T-cell (primary cell): ENCODE data around the gene IL1F10. TPM values are rescaled to one million over a fixed set of nuclear protein-coding genes. Genes with fewer than 3 reads are reported as not detected.

Experiments
- ATAC-seq, 4 experiments: fragments of 200-7000 bp in 3 of 4; fragments of 150-1000 bp in 1 of 4; cut with Tn5 transposase; replicated peaks in 1 of 4; 1 replicate in 3 of 4; 2 replicates in 1 of 4; pipeline ENCODE4 v1.10.0; 2021; ENCODE audit warnings: moderate library complexity in 3 of 4, mild to moderate bottlenecking in 2 of 4, moderate number of reproducible peaks in 1 of 4
- CTCF ChIA-PET, 2 donors: fragments of 300-600 bp; sonication (Branson Sonifier 250); formaldehyde crosslinking; loops; one replicate each; lab custom pipeline; 2022; ENCODE audit warnings: antibody characterized with exemption in 2 of 2; lab: Charles Lee
- POLR2A ChIA-PET, 2 donors: fragments of 300-600 bp; sonication (Branson Sonifier 250); formaldehyde crosslinking; loops; one replicate each; lab custom pipeline; 2022; ENCODE audit warnings: antibody characterized with exemption in 2 of 2; lab: Charles Lee
- DNase-seq, 35 experiments: peaks; one replicate each; pipeline versions ENCODE4 v3.0.0 to v3.0.0-alpha.2; 2013 to 2023
- H3K27ac ChIP-seq: one replicate; pipeline ENCODE4 v1.5.1; 2013; ENCODE audit warnings: low read length
- H3K27me3 ChIP-seq, 2 experiments: replicated peaks in 1 of 2; 1 replicate in 1 of 2; 2 replicates in 1 of 2; pipeline versions ENCODE4 v1.6.1 to v1.7.0; 2013; ENCODE audit warnings: low read length in 1 of 2, mixed read lengths in 1 of 2; ENCODE audit not compliant: control insufficient read depth in 2 of 2, insufficient read depth in 2 of 2; ENCODE audit errors: extremely low read depth in 1 of 2
- H3K36me3 ChIP-seq, 2 donors: 1 replicate in 1 of 2; 2 replicates in 1 of 2; pipeline versions ENCODE4 v1.6.1 to v1.7.0; 2013; ENCODE audit warnings: low read length in 1 of 2; ENCODE audit not compliant: control insufficient read depth in 2 of 2, insufficient read depth in 1 of 2; ENCODE audit errors: extremely low read depth in 1 of 2
- H3K4me1 ChIP-seq, 2 experiments: 1 replicate in 1 of 2; 2 replicates in 1 of 2; pipeline versions ENCODE4 v1.6.1 to v1.7.0; 2013; ENCODE audit warnings: low read length in 2 of 2, mixed read lengths in 1 of 2; ENCODE audit not compliant: insufficient read depth in 2 of 2, control insufficient read depth in 1 of 2; ENCODE audit errors: extremely low read depth in 1 of 2
- H3K4me3 ChIP-seq, 2 donors: 1 replicate in 1 of 2; 2 replicates in 1 of 2; pipeline versions ENCODE4 v1.5.1 to v1.7.0; 2013; ENCODE audit warnings: mild to moderate bottlenecking in 2 of 2, low read length in 1 of 2, moderate library complexity in 1 of 2; ENCODE audit not compliant: control insufficient read depth in 1 of 2; ENCODE audit errors: extremely low read depth in 1 of 2
- H3K9me3 ChIP-seq: 2 replicates; pipeline ENCODE4 v1.7.0; 2013
- H3K27ac Mint-ChIP-seq, 2 donors: one replicate each; pipeline ENCODE4 v1.8.0; 2020 to 2021; ENCODE audit warnings: mild to moderate bottlenecking in 2 of 2, mixed read lengths in 2 of 2
- H3K27me3 Mint-ChIP-seq, 2 donors: one replicate each; pipeline ENCODE4 v1.8.0; 2021 to 2022; ENCODE audit warnings: mixed read lengths in 2 of 2
- H3K36me3 Mint-ChIP-seq: one replicate; pipeline ENCODE4 v1.8.0; 2021; ENCODE audit warnings: mixed read lengths
- H3K4me1 Mint-ChIP-seq, 3 donors: one replicate each; pipeline ENCODE4 v1.8.0; 2020 to 2022; ENCODE audit warnings: mixed read lengths in 3 of 3, mild to moderate bottlenecking in 1 of 3
- H3K4me3 Mint-ChIP-seq, 3 donors: one replicate each; pipeline ENCODE4 v1.8.0; 2020 to 2022; ENCODE audit warnings: mild to moderate bottlenecking in 3 of 3, mixed read lengths in 3 of 3, moderate library complexity in 3 of 3
- H3K9me3 Mint-ChIP-seq, 3 donors: one replicate each; pipeline ENCODE4 v1.8.0; 2020 to 2022; ENCODE audit warnings: mixed read lengths in 3 of 3
- WGBS: methylation state at CpG from one replicate; pipeline ENCODE4 v1.1.5; 2013; ENCODE audit warnings: missing lambda C conversion rate; ENCODE audit not compliant: insufficient coverage; 5-methylcytosine and 5-hydroxymethylcytosine counted together
- total RNA-seq, 35 experiments: library from RNA in 6 of 35; stranded (reverse) in 6 of 35; fragments of 120-200 nt in 1 of 35; gene quantifications; one replicate each; pipeline versions ENCODE4 v1.2.1 to v1.2.4 and lab custom pipeline; 2013 to 2026

IL1F10 gene
- total RNA-seq, 5 donors from 2014 or later (not counting 1 experiment from before 2014, with no cell fraction given), result not detected

DNA sequence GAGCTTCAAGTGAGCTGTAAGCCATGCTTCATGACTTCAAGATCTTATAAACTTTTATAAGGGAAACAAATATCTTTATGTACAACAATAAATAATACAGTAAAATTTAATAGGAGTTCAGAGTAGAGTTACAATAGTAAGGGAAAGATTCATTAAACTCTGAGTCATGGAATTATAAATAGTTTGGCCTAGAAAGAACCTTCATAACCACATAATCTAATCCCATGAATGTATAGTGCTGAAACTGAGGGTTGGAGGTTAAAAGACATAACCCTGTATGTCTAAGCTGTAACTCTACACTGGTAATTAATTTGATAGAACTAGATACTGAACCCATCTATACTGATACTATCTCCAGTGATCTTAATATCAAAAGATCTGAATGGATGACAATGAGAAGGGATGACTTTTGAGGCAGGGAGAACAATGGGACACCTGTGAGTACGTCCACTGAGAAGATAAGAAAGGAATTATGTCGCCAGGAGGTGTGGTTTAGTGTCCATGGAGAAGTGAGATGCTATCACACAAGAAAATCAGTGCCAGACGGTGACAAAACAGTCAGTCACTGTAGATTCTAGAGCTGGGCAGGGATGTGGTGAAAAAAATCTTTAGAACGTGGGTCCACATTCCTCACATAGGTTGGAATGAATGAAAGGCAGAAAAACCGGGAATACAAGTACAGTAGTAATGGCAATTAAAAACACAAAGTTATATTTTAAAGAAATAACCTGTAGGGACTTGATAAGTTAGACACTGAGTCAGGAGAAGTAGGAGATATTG lies 1.1 kb downstream of the IL1F10 start:
- Histone ChIP-seq H3K27ac (no peak overlapping the region), H3K27me3 (peaks cover 0 to 8% of the 10 kb centered on the region in 2 experiments), H3K9me3 (no peaks in the 10 kb centered on the region), H3K4me1 (peaks cover 0 to under 1% of the 10 kb centered on the region in 2 experiments), H3K36me3 (no peaks in the 10 kb centered on the region), H3K4me3 (no peak overlapping the region)
- no peak overlapping the region for H3K27ac Mint-ChIP-seq
- peaks cover 0 to 7% of the 10 kb centered on the region in 2 donors for H3K27me3 Mint-ChIP-seq
- ChIA-PET POLR2A (no interaction called here), CTCF (no interaction called here)
- ATAC-seq, result no peak
- peaks cover 0 to 7% (median 0%) of the 10 kb centered on the region in 3 donors for H3K9me3 Mint-ChIP-seq
- 20% methylated on average over 2 of the region's 5 CpGs for WGBS
- no peaks in the 10 kb centered on the region for H3K4me1 Mint-ChIP-seq
- no peak for DNase-seq
- no peaks in the 10 kb centered on the region for H3K36me3 Mint-ChIP-seq
- no peak overlapping the region for H3K4me3 Mint-ChIP-seq

DNA sequence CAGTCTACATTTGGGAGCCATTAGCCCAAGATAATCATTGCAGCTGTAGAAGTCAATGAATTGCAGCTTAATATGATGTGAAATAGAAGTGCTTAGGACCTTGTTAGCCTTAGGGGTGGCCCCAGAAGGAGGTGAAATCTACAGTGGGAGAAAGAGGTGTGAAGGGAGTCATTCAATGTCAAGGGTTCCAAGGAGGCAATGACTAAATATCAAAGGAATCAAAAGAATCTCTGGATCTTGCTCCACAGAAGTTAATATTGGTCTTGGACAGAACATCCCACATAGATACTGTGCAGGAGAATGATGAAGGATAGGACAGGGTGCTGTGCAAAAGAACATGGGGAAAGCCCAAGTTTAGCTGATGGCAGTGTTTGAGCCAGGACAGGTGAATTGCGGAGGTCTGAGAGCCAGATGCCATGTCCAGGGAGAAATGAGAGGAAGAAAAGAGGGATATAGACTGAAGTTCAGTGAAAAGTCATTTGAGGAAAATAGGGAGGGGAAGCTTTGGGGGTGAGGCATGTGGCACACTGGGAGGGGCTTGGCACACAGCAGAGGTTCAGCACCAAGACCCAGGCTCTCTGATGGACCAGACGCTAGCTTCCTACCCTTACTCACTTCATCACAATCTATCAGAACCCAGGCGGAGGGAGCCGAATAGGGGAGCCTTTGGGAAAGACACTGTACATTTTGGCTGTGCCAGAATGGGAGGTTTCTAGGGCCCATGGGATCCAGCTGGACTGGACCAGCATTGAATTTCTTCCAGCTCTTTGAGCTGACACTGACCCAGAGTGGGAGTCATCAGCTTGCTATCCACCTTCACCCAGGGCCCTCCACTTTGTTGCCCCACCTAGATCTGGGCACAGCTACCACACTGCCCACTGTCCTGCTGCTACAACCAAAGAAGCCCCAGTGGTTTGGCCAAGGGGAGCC lies 2.2 kb downstream of the IL1F10 start:
- H3K4me3 ChIP-seq, result no peak overlapping the region
- H3K4me1 Mint-ChIP-seq, result peaks cover 4 to 10% (median 4%) of the 10 kb centered on the region in 3 donors
- ATAC-seq (no peak), DNase-seq (no peak)
- H3K36me3 ChIP-seq, result no peaks in the 10 kb centered on the region
- H3K36me3 Mint-ChIP-seq, result no peaks in the 10 kb centered on the region
- POLR2A ChIA-PET, result no interaction called here
- H3K4me3 Mint-ChIP-seq, result no peak overlapping the region
- no peak overlapping the region for H3K27ac ChIP-seq
- peaks cover 0 to 7% (median 0%) of the 10 kb centered on the region in 3 donors for H3K9me3 Mint-ChIP-seq
- H3K9me3 ChIP-seq, result no peaks in the 10 kb centered on the region
- H3K27ac Mint-ChIP-seq, result no peak overlapping the region
- peaks cover 0 to 7% of the 10 kb centered on the region in 2 donors for H3K27me3 Mint-ChIP-seq
- H3K27me3 ChIP-seq, result peaks cover 0 to 7% of the 10 kb centered on the region in 2 experiments
- CTCF ChIA-PET, result interaction anchor here in 1 of 2 donors (0.6 kb wide), 1 partner anchor 12 kb away, joined by 3 read pairs; no protein-coding TSS in a partner anchor
- H3K4me1 ChIP-seq, result peaks cover 9 to 11% of the 10 kb centered on the region in 2 experiments
- 100% methylated on average over 1 of the region's 4 CpGs for WGBS

DNA sequence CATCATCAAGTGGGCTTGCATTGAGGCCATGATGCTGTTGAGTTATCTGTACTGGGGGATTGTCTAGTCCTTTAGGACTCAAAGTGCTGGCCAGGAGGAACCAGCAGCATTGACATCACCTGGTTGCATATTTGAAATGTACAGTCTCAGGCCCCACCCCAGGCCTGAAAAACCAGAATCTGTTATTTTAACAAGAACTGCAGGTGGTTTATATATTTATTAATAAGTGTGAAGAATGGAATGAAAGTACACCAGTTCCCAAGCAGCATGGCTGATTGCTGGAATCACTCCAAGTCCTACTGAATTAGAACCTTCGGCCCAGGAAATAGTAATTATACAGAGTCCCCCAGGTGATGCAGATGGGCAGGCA lies 2.8 kb downstream of the IL1F10 start:
- CTCF ChIA-PET, result no interaction called here
- peaks cover 0 to 8% of the 10 kb centered on the region in 2 experiments for H3K27me3 ChIP-seq
- DNase-seq, result no peak

DNA sequence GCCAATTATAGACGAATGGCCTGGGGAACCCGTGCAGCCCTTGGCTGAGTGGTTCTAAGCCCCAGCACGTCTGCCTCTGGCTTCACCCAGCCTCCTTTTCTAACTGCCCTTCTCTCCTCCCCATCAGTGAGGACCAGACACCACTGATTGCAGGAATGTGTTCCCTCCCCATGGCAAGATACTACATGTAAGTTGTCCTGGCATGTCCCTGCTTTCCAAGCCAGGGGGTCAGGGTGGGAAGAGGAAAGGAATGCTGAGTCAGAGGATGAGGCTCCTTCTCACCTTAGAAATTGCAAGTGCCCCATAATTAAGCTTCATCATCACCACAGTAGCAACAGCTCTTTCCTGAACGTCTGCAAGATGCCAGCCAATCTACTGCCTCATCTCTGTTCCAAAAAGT lies 4.8 kb downstream of the IL1F10 start:
- Mint-ChIP-seq H3K4me1 (peaks cover 9 to 16% (median 9%) of the 10 kb centered on the region in 3 donors), H3K9me3 (peaks cover 0 to under 1% (median 0%) of the 10 kb centered on the region in 3 donors), H3K4me3 (no peak overlapping the region), H3K36me3 (no peaks in the 10 kb centered on the region), H3K27me3 (peaks cover 0 to 7% of the 10 kb centered on the region in 2 donors), H3K27ac (no peak overlapping the region)
- no CpG with 5 or more reads among the region's 4 CpGs for WGBS
- H3K4me1 ChIP-seq, result peaks cover 10 to 14% of the 10 kb centered on the region in 2 experiments
- DNase-seq (no peak), ATAC-seq (no peak)
- no peak overlapping the region for H3K27ac ChIP-seq
- H3K9me3 ChIP-seq, result no peaks in the 10 kb centered on the region
- ChIA-PET POLR2A (no interaction called here), CTCF (no interaction called here)
- no peak overlapping the region for H3K4me3 ChIP-seq
- H3K27me3 ChIP-seq, result peaks cover 0 to 8% of the 10 kb centered on the region in 2 experiments
- no peaks in the 10 kb centered on the region for H3K36me3 ChIP-seq

More for the DNA sequence above, 2.8 kb downstream of the IL1F10 start:
- WGBS, result no CpG with 5 or more reads among the region's 1 CpG
- H3K9me3 ChIP-seq, result no peaks in the 10 kb centered on the region
- peaks cover 0 to 7% of the 10 kb centered on the region in 2 donors for H3K27me3 Mint-ChIP-seq
- peaks cover 0 to 7% (median 0%) of the 10 kb centered on the region in 3 donors for H3K9me3 Mint-ChIP-seq
- no peak overlapping the region for H3K4me3 Mint-ChIP-seq
- H3K27ac ChIP-seq, result no peak overlapping the region
- peaks cover 10 to 14% of the 10 kb centered on the region in 2 experiments for H3K4me1 ChIP-seq
- H3K4me3 ChIP-seq, result no peak overlapping the region
- POLR2A ChIA-PET, result no interaction called here
- H3K36me3 Mint-ChIP-seq, result no peaks in the 10 kb centered on the region
- ATAC-seq, result no peak
- no peak overlapping the region for H3K27ac Mint-ChIP-seq
- H3K4me1 Mint-ChIP-seq, result peaks cover 9 to 16% (median 9%) of the 10 kb centered on the region in 3 donors
- H3K36me3 ChIP-seq, result no peaks in the 10 kb centered on the region

DNA sequence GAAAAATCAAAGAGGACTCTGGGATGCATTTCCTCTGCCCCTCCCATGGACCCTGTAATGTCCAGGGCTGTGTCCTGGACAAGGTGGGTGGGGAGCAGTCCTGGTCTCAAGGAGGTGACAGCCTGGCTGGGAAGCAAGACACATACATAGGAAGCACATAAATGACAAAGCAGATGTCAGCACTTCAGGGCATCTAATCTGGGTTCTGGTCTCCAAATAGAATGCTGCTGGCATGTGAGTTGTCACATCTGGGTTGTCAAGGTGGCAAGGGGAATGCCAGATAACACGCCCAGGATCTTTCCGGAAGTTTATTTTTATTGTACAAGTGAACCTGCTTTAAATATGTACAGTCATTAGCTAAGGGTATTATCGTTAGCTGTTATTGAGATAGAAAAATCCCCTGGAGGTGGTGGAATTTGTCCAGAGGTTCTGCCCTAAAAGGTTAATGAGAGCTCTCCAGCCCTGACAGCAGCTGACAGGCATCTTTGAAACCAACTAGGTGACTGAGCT lies 5.6 kb downstream of the IL1F10 start:
- no peaks in the 10 kb centered on the region for H3K9me3 Mint-ChIP-seq
- POLR2A ChIA-PET, result no interaction called here
- peaks cover 0 to 8% of the 10 kb centered on the region in 2 experiments for H3K27me3 ChIP-seq
- H3K27ac Mint-ChIP-seq, result no peak overlapping the region
- no peaks in the 10 kb centered on the region for H3K36me3 Mint-ChIP-seq
- no peak overlapping the region for H3K27ac ChIP-seq
- no peaks in the 10 kb centered on the region for H3K36me3 ChIP-seq
- ATAC-seq, result no peak
- peaks cover 9 to 16% (median 9%) of the 10 kb centered on the region in 3 donors for H3K4me1 Mint-ChIP-seq
- no peak overlapping the region for H3K4me3 Mint-ChIP-seq
- DNase-seq, result no peak
- H3K4me1 ChIP-seq, result peaks cover 10 to 14% of the 10 kb centered on the region in 2 experiments
- H3K9me3 ChIP-seq, result no peaks in the 10 kb centered on the region
- CTCF ChIA-PET, result no interaction called here
- peaks cover 0 to 7% of the 10 kb centered on the region in 2 donors for H3K27me3 Mint-ChIP-seq
- no peak overlapping the region for H3K4me3 ChIP-seq
- WGBS, result 71% methylated on average over 1 of the region's 3 CpGs

DNA sequence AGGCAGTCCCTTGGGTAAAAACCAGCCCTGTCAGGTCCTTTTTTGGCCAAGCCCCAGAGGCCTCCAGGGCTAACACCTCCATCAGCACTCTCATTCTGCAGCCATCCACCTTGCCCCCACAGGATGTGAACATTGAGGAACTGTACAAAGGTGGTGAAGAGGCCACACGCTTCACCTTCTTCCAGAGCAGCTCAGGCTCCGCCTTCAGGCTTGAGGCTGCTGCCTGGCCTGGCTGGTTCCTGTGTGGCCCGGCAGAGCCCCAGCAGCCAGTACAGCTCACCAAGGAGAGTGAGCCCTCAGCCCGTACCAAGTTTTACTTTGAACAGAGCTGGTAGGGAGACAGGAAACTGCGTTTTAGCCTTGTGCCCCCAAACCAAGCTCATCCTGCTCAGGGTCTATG lies 7.3 kb downstream of the IL1F10 start:
- H3K27me3 ChIP-seq, result peaks cover 0 to 10% of the 10 kb centered on the region in 2 experiments
- CTCF ChIA-PET, result interaction anchor here in 1 of 2 donors (0.5 kb wide), 1 partner anchor 27 kb away, joined by 3 read pairs; no protein-coding TSS in a partner anchor
- Mint-ChIP-seq H3K36me3 (no peaks in the 10 kb centered on the region), H3K27ac (peak overlapping the region; percentile 8 to 46), H3K4me1 (peaks cover 9 to 16% (median 11%) of the 10 kb centered on the region in 3 donors), H3K27me3 (no peaks in the 10 kb centered on the region), H3K4me3 (no peak overlapping the region), H3K9me3 (no peaks in the 10 kb centered on the region)
- POLR2A ChIA-PET, result no interaction called here
- peak in 3 of 35 experiments; percentile 11 to 36 (median 12) for DNase-seq
- H3K4me1 ChIP-seq, result peaks cover 10 to 14% of the 10 kb centered on the region in 2 experiments
- WGBS, result 19% methylated on average over 3 of the region's 5 CpGs
- no peaks in the 10 kb centered on the region for H3K9me3 ChIP-seq
- no peaks in the 10 kb centered on the region for H3K36me3 ChIP-seq
- peak; percentile 48 to 79 (median 66) for ATAC-seq
- no peak overlapping the region for H3K4me3 ChIP-seq
- no peak overlapping the region for H3K27ac ChIP-seq
